ENCODE measurements around the gene KTN1. TPM values are rescaled to one million over a fixed set of nuclear protein-coding genes. Genes with fewer than 3 reads are reported as not detected.

KTN1 gene
- total RNA-seq, 4 donors from 2014 or later = 57.8 to 123 (median 106) TPM

DNA sequence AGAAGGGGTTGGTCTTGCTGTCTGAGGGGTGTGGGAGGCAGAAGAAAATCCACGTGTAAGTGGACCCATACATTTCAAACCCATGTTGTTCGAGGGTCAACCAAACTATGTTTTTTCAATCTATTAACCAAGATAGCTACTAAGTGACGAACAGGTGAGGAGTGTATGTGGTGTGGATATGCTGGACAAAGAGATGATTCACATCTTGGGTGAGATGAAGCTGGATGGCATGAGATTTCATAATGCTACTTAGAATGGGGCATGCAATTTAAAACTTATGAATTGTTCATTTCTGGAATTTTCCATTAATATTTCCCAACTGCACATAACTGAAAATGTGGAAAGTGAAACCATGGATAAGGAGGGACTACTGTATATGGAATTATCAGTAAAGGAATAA lies 17.9 kb upstream of the KTN1 start:
- no peak for DNase-seq
- peaks cover 0 to 13% (median 6%) of the 10 kb centered on the region in 3 donors for H3K4me1 ChIP-seq
- no peaks in the 10 kb centered on the region for H3K27me3 ChIP-seq
- H3K27ac ChIP-seq = no peak overlapping the region
- no peaks in the 10 kb centered on the region for H3K9me3 ChIP-seq
- H3K4me3 ChIP-seq = no peak overlapping the region
- intact Hi-C loops (cut with DNase I) = no loop called here
- TF ChIP-seq, protein P1, sequence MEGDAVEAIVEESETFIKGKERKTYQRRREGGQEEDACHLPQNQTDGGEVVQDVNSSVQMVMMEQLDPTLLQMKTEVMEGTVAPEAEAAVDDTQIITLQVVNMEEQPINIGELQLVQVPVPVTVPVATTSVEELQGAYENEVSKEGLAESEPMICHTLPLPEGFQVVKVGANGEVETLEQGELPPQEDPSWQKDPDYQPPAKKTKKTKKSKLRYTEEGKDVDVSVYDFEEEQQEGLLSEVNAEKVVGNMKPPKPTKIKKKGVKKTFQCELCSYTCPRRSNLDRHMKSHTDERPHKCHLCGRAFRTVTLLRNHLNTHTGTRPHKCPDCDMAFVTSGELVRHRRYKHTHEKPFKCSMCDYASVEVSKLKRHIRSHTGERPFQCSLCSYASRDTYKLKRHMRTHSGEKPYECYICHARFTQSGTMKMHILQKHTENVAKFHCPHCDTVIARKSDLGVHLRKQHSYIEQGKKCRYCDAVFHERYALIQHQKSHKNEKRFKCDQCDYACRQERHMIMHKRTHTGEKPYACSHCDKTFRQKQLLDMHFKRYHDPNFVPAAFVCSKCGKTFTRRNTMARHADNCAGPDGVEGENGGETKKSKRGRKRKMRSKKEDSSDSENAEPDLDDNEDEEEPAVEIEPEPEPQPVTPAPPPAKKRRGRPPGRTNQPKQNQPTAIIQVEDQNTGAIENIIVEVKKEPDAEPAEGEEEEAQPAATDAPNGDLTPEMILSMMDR (IDR thresholded peaks at IDR 0.05) = no peak
- TF ChIP-seq POLR2A (IDR thresholded peaks at IDR 0.05) = no peak
- WGBS, 2 donors = 82 to 90% methylated on average over 3 of the region's 3 CpGs
- no peaks in the 10 kb centered on the region for H3K36me3 ChIP-seq

DNA sequence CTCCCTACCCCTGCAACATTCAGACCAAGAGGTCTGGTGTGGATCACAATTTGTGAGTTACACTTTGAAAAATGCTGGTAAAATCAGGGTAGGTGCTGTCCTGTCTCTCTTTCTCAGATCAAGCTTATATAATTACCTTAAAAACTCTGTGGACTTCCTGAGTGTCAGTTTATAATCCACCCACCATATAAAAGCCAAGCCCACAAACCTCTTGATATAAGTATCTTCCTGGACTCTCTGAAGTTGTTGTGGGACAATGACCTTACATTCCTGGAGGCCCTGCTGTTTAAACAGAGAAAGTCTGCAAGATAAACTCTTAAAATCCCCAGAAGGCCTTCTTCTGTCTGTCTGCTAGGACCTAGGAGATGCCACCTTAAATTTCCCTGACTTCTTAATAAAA lies 11.4 kb upstream of the KTN1 start:
- H3K4me3 ChIP-seq = no peak overlapping the region
- H3K27ac ChIP-seq = no peak overlapping the region
- H3K36me3 ChIP-seq = no peaks in the 10 kb centered on the region

DNA sequence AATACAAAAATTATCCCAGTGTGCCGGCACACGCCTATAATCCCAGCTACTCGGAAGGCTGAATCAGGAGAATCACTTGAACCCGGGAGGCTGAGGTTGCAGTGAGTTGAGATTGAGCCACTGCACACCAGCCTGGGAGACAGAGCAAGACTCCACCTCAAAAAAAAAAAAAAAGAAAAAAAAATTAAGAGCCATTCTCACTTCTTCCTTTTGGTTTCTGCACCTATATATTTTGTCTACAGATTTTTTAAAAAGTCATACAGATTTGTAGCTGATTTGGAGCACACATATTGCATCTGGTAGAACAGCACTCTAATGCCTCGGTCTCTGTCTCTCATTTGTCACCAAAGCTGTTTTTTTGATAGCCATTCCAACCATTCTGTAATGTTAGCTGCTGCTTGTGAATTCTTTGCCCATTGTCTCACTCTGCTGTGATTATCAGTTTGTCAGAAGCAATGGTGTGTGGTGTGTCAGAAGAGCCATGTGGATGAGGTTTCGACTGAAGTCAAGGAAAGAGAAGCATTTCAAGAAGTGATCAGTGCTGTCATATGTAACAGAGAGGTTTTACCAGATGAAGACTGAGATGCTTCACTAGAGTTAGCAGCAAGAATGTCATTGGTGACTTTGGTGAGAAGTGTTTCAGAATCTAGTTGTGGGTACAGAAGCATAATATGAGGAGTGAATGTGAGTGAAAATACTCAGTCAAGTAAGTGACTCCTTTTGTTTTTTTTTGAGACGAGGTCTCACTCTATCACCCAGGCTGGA lies 8.7 kb upstream of the KTN1 start:
- Histone ChIP-seq H3K4me1 (no peaks in the 10 kb centered on the region), H3K4me3 (no peak overlapping the region), H3K27me3 (no peaks in the 10 kb centered on the region), H3K27ac (no peak overlapping the region), H3K36me3 (no peaks in the 10 kb centered on the region), H3K9me3 (no peaks in the 10 kb centered on the region)
- no peak for TF ChIP-seq POLR2A (IDR thresholded peaks at IDR 0.05)
- TF ChIP-seq, protein P1 (IDR thresholded peaks at IDR 0.05) = no peak
- no peak for DNase-seq
- intact Hi-C loops (cut with DNase I) = no loop called here
- 84 to 87% methylated on average over 4 to 7 of the region's 7 CpGs for WGBS, 2 donors

More for the DNA sequence above, 11.4 kb upstream of the KTN1 start:
- TF ChIP-seq, protein P1 (IDR thresholded peaks at IDR 0.05) = no peak
- TF ChIP-seq POLR2A (IDR thresholded peaks at IDR 0.05) = no peak
- intact Hi-C loops (cut with DNase I) = no loop called here
- no peak for DNase-seq
- peaks cover 0 to 3% (median 0%) of the 10 kb centered on the region in 3 donors for H3K4me1 ChIP-seq
- H3K27me3 ChIP-seq = no peaks in the 10 kb centered on the region
- H3K9me3 ChIP-seq = no peaks in the 10 kb centered on the region

DNA sequence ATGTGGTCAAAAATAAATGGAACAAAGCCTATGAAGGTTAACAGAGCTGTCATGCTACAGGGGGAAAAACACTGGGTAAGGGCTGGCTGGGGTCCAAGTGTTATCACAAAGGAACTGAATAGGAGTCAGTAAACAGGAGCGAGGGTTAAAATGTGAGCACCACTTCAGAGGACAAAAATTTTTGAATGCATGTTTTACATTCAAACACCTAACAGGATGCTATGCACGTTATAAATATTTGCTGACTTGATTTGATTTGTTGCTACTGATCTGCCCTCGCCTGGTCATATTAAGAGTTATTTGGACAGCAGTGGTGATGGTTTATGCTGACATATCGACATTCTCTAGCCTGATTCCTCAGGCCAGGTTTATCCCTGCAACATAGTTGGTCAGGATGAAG lies 7.4 kb upstream of the KTN1 start:
- H3K4me3 ChIP-seq = no peak overlapping the region
- H3K27me3 ChIP-seq = no peaks in the 10 kb centered on the region
- 64 to 72% methylated on average over 4 of the region's 4 CpGs for WGBS, 2 donors

DNA sequence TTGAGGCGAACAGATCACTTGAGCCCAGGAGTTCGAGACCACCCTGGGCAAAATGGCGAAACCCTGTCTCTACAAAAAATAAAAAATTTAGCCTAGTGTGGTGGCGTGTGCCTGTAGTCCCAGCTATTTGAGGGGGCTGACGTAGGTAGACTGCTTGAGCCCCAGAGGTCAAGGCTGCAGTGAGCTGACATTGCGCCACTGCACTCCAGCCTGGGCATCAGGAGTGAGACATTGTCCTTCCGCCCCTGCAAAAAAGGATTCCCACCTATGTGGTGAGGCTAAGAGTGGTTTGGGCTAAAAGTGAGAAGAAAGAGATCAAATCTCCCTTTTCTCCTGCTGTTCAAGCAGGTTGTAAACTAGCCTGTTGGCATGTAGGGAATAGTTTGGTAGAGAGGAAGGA lies 5.0 kb upstream of the KTN1 start:
- no peak for DNase-seq
- Histone ChIP-seq H3K4me1 (peaks cover 5 to 27% (median 9%) of the 10 kb centered on the region in 3 donors), H3K27ac (no peak overlapping the region), H3K27me3 (no peaks in the 10 kb centered on the region), H3K4me3 (no peak overlapping the region), H3K9me3 (no peaks in the 10 kb centered on the region), H3K36me3 (no peaks in the 10 kb centered on the region)
- intact Hi-C loops (cut with DNase I) = no loop called here
- WGBS, 2 donors = 82% methylated on average over 7 of the region's 7 CpGs
- TF ChIP-seq, protein P1 (IDR thresholded peaks at IDR 0.05) = no peak
- no peak for TF ChIP-seq POLR2A (IDR thresholded peaks at IDR 0.05)

More for the DNA sequence above, 7.4 kb upstream of the KTN1 start:
- DNase-seq = no peak
- Histone ChIP-seq H3K9me3 (no peaks in the 10 kb centered on the region), H3K36me3 (no peaks in the 10 kb centered on the region), H3K27ac (no peak overlapping the region), H3K4me1 (peaks cover 0 to 7% (median 0%) of the 10 kb centered on the region in 3 donors)
- intact Hi-C loops (cut with DNase I) = no loop called here
- TF ChIP-seq POLR2A (IDR thresholded peaks at IDR 0.05) = no peak
- TF ChIP-seq, protein P1 (IDR thresholded peaks at IDR 0.05) = no peak
